Cardiac muscle cell (in vitro differentiated cells and primary cell): ENCODE results near the gene SALL1. TPM values are rescaled to one million over a fixed set of nuclear protein-coding genes. Genes with fewer than 3 reads are reported as not detected.

Experiments used
- DNase-seq, 2 donors: peaks; one replicate each; pipeline versions ENCODE4 v3.0.0 to v3.0.0-alpha.2; 2010 to 2017; ENCODE audit warnings: low read depth in 1 of 2, low spot score in 1 of 2
- H3K27ac ChIP-seq: fragments of 200-600 bp; sonication (generic); 2 replicates; pipeline ENCODE4 v1.5.1; 2016
- H3K27me3 ChIP-seq: fragments of 200-600 bp; sonication (generic); 2 replicates; pipeline ENCODE4 v1.6.0; 2016; ENCODE audit warnings: control low read depth
- H3K36me3 ChIP-seq: fragments of 200-600 bp; sonication (generic); 2 replicates; pipeline ENCODE4 v1.5.1; 2016; ENCODE audit warnings: control low read depth
- H3K4me1 ChIP-seq: fragments of 200-600 bp; sonication (generic); 2 replicates; pipeline ENCODE4 v1.8.1; 2017; ENCODE audit warnings: low read depth, mild to moderate bottlenecking, mixed run types
- H3K4me3 ChIP-seq: fragments of 200-600 bp; sonication (generic); 2 replicates; pipeline ENCODE4 v1.5.1; 2016; ENCODE audit warnings: mild to moderate bottlenecking
- H3K9me3 ChIP-seq: fragments of 200-600 bp; sonication (generic); 2 replicates; pipeline ENCODE4 v1.5.1; 2017; ENCODE audit warnings: low read depth, mild to moderate bottlenecking, control low read depth
- polyA plus RNA-seq: library from polyadenylated mRNA; unstranded; fragments of >200 nt; fragmentation: Nextera tagmentation; extraction: Ambion mirVana; gene quantifications from 2 replicates; pipeline ENCODE4 v1.2.1, GENCODE V29; 2016
- total RNA-seq: library from RNA; depleted of rRNA; stranded (reverse); fragments of >200 nt; gene quantifications from 2 replicates; pipeline ENCODE4 v1.2.3, GENCODE V29; 2016
- TF ChIP-seq, protein P1 (sequence below): IDR thresholded peaks from 2 replicates; pipeline ENCODE4 v1.5.1; 2012; ENCODE audit warnings: low read depth, mild to moderate bottlenecking, low read length

The SALL1 gene
- total and polyA plus RNA-seq, 2 experiments from 2014 or later = 4.2 to 16.7 TPM

GRCh38 chr16:51181503-51181811, 30.4 kb upstream of the SALL1 start:
- Histone ChIP-seq H3K27me3 (no peaks in the 10 kb centered on the region), H3K4me3 (no peak overlapping the region), H3K4me1 (peaks cover 11% of the 10 kb centered on the region), H3K27ac (no peak overlapping the region), H3K9me3 (no peaks in the 10 kb centered on the region), H3K36me3 (no peaks in the 10 kb centered on the region)
- TF ChIP-seq, protein P1, sequence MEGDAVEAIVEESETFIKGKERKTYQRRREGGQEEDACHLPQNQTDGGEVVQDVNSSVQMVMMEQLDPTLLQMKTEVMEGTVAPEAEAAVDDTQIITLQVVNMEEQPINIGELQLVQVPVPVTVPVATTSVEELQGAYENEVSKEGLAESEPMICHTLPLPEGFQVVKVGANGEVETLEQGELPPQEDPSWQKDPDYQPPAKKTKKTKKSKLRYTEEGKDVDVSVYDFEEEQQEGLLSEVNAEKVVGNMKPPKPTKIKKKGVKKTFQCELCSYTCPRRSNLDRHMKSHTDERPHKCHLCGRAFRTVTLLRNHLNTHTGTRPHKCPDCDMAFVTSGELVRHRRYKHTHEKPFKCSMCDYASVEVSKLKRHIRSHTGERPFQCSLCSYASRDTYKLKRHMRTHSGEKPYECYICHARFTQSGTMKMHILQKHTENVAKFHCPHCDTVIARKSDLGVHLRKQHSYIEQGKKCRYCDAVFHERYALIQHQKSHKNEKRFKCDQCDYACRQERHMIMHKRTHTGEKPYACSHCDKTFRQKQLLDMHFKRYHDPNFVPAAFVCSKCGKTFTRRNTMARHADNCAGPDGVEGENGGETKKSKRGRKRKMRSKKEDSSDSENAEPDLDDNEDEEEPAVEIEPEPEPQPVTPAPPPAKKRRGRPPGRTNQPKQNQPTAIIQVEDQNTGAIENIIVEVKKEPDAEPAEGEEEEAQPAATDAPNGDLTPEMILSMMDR = no peak
- DNase-seq = no peak

GRCh38 chr16:51180719-51181502, 29.8 kb upstream of the SALL1 start:
- Histone ChIP-seq H3K9me3 (no peaks in the 10 kb centered on the region), H3K4me3 (no peak overlapping the region), H3K27ac (no peak overlapping the region), H3K4me1 (peaks cover 11% of the 10 kb centered on the region), H3K27me3 (no peaks in the 10 kb centered on the region), H3K36me3 (no peaks in the 10 kb centered on the region)
- TF ChIP-seq, protein P1 = no peak
- DNase-seq = no peak

GRCh38 chr16:51175081-51175480, 24.0 kb upstream of the SALL1 start:
- Histone ChIP-seq H3K9me3 (no peaks in the 10 kb centered on the region), H3K27ac (no peak overlapping the region), H3K36me3 (no peaks in the 10 kb centered on the region), H3K4me1 (peaks cover 7% of the 10 kb centered on the region), H3K27me3 (no peaks in the 10 kb centered on the region), H3K4me3 (no peak overlapping the region)
- no peak for DNase-seq
- TF ChIP-seq, protein P1 = no peak

DNA sequence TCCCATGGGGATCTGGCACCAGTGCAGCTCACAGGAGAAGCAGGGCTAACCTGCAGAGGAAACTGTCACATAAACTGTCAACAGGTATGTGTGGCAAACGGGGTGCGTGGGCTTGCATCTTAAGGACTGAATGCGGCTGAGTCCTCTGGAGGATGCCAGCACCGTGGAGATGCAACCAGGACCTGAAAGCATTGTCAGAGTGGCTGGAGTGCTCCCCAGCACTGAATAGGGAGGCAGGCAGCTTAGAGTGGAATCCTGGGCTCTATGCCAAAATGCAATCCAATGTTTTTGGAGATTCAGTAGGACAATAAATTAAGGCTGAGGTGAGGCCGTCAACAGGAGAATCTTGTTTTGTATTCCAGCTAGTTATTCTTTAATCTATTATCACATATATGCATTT, 21.3 kb upstream of the SALL1 start:
- H3K4me3 ChIP-seq = no peak overlapping the region
- H3K9me3 ChIP-seq = no peaks in the 10 kb centered on the region
- H3K27me3 ChIP-seq = no peaks in the 10 kb centered on the region
- H3K27ac ChIP-seq = no peak overlapping the region
- TF ChIP-seq, protein P1 = no peak
- no peaks in the 10 kb centered on the region for H3K4me1 ChIP-seq
- H3K36me3 ChIP-seq = no peaks in the 10 kb centered on the region
- DNase-seq = no peak

DNA sequence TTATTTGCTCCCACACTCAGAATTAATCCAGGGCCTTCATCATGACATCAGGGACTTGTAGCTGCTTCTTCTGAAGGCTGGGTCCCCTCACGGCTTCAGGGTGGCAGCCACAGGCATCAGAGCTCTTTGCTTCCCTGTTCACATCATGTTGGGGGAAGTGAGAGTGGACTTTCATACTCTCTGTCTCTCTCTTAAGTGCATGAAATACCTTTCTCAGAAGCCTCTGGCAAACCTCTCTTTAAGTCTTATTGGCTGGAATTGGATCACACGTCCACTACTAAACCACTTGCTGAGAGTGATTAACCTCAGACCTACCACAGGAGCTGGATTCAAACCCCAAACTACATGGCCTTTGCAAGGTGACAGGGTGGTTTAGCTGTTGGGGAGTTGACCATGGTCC, 17.7 kb upstream of the SALL1 start:
- Histone ChIP-seq H3K9me3 (no peaks in the 10 kb centered on the region), H3K36me3 (no peaks in the 10 kb centered on the region), H3K4me3 (no peak overlapping the region), H3K4me1 (no peaks in the 10 kb centered on the region), H3K27ac (no peak overlapping the region), H3K27me3 (no peaks in the 10 kb centered on the region)
- TF ChIP-seq, protein P1 = no peak
- no peak for DNase-seq
